Activated CD8-positive, alpha-beta memory T cell treated with anti-CD3 and anti-CD28 coated beads for 36 hours (primary cell): ENCODE data around the gene DKK3. TPM values are rescaled to one million over a fixed set of nuclear protein-coding genes. Genes with fewer than 3 reads are reported as not detected.

Source experiments
- CTCF ChIA-PET: fragments of 350-600 bp; sonication (Branson Sonifier 250); formaldehyde crosslinking; loops from one replicate; lab custom pipeline; 2021; ENCODE audit warnings: antibody characterized with exemption; lab: Charles Lee
- POLR2A ChIA-PET: fragments of 350-600 bp; sonication (Branson Sonifier 250); formaldehyde crosslinking; loops from one replicate; lab custom pipeline; 2021; ENCODE audit warnings: antibody characterized with exemption; lab: Charles Lee
- total RNA-seq, 2 experiments: library from RNA; stranded (reverse); gene quantifications; one replicate each; pipeline ENCODE4 v1.2.3, GENCODE V29; 2021

DKK3 gene
- total RNA-seq, 2 experiments from 2014 or later: 0.17 to 0.23 TPM

DNA sequence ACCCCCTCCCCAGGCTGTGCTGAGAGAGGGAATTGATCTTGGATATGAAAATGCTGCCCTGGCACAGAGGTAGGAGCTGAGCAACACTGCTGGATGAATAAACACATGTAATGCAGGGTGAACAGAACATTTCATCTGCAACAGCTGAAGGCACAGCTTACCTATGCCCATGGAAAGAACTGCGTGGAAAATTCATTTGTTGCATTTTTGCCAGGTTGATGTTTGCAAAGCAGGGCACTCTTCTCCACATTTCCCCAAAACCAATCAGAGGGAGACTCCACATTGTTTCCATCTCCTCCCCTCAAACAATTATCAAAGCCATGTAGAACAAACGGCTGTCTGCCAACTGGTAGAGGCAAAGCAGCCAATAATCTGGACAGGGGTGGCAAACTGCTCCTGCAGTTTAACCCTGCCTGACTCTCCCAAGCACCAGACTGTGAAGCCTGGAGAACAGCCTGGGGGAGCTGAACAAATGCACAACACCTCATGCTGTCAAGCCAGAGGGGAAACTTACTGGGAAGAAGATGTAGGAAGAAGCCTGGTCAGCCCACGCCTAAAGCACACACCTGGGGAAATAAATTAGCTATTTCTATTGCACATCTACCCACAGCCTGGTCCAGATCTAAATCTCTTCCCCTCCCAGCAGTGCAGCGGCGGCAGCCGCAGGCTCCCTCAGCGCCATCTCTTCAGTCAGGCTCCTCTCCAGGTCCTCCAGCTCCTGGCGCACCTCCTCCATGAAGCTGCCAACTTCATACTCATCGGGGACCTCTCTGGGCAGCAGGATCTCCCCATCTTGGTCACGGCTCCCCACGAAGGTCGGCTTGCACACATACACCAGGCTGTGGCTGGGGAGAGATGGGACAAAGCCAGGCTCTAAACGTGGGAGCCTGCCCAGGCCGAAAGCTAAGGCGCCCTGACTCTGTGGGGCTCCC is 44.3 kb downstream of the DKK3 start:
- ChIA-PET POLR2A (no interaction called here), CTCF (no interaction called here)

DNA sequence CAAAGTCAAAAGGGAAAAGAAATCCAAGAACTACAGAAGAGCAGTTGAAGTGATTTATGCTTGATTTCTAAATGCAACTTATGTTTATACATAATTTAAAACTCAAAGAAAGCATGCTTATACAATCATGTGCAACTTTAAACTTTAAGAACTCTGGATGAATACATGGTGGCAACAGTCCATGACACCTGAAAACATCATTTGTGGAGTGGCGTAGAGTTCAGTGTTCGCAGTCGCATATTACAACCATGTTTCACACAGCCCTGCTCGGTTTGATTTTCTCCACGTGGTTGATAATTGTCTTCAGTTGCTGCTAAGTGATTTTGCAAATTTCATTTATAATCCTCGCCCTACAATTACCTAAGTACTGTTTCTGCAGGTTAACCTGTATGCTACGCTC is 45.4 kb downstream of the DKK3 start:
- ChIA-PET CTCF (no interaction called here), POLR2A (no interaction called here)

DNA sequence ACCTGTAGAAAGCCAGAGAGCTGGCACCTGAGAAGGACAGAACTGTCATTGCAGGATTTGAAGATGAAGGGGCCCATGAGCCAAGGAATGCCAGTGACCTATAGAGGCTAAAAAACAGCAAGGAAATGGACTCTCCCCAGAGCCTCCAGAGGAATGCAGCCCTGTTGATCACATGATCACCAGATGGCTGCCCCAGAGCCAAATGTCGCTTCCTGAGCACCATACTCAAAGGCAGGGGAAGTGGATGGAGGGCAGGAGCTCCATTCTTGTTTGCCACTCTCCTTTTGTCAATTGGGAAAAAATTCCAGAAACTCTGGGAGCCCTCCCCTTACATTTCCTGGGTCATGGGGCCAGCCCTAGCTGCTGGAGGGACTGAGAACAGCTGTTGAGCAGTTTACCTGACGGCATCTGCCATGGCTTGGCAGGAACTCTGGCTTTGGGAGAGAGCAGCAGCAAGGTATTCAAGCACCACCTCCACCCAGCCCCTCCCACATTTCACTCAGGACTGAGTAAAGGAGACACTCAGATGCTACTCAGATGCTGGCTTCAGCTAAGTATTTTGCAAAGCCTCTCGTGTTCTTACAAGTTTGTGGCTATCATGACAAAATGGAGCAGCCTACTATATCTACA is 46.9 kb downstream of the DKK3 start:
- CTCF ChIA-PET: interaction anchor here (1.6 to 1.7 kb wide), 2 partner anchors 15 to 30 kb away, joined by 3 to 4 read pairs; no protein-coding TSS in a partner anchor
- POLR2A ChIA-PET: interaction anchor here (0.6 kb wide), 1 partner anchor 57 kb away, joined by 3 read pairs; no protein-coding TSS in a partner anchor

DNA sequence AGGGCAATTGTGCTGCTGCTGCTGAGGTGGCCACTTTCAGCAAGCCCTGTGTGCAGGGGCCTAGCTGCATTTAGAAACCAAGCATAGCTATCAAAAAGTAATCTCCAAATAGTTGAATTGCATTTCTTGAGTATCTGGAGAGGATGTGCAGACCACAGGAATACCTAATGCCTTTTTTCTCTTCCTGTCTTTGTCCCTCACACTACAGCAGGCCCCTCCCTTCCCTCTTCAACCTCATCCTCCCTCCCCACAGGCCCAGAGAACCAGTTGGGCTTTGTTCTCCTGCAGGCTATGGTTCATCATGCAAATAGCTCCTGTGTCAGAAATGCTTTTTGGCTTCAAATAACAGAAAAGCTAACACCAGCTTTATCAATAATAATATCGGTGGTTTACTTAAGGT is 47.7 kb downstream of the DKK3 start:
- CTCF ChIA-PET: interaction anchor here (1.7 kb wide), 1 partner anchor 14 kb away, joined by 4 read pairs; no protein-coding TSS in a partner anchor
- POLR2A ChIA-PET: no interaction called here

DNA sequence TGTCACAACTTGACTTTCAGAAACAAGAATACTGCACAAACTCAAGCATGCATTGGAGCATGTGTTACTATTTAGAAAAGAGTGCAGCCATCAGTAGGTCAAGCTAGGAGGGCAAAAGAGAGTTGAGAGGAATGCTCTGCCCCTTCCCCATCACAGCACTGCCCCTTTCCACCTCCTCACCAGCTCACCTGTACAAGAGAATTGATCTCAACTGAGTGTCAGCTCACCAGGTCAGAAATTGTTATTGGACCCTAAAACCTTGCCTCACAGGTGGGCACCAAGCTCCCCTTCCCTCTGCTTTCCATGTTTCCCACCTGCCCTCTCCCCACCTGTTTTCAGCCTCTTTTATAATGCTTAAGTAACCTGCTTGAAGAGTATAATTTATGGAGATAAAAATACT is 48.8 kb downstream of the DKK3 start:
- ChIA-PET POLR2A (no interaction called here), CTCF (interaction anchor here (1.2 to 1.7 kb wide), 2 partner anchors 13 to 85 kb away, joined by 3 to 4 read pairs; no protein-coding TSS in a partner anchor)

DNA sequence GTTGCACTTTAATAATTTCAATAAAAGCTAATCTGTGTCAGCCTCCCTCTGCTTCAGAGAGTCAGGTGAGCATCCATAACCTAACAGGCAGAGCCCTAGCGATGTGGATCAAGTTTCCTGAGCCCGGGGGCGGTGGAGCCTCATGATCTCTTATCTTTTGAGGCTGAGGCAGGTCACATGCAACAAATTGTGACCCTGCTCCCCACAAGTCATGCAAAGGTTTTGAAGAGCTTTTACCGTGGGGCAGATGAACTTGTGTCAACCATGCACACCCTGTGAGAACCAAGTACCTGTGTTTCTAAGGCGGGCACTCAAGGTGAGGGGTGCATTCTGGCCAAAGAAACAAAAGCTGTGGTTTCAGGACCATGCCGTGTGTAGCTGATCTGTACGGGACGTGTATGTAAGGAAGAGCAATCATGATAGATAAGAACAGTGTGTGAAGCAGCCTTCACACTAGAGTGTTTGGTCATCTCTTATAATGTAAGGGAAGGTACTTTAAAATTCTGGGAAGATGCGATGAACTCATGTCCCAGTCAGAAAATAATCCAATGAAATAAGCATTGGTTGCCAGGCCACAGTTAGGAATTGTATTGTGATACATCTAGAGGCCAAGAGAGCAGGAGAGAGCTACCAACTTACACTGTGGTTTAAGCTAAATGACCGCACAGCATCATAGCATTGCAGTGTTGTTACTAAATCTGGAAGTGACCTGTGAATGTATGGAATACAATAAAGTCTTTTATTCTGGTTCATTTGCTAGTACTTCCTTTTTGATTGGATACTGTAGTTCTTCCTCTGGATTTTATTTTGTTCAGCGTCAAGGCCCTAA is 49.8 kb downstream of the DKK3 start:
- ChIA-PET CTCF (no interaction called here), POLR2A (no interaction called here)

DNA sequence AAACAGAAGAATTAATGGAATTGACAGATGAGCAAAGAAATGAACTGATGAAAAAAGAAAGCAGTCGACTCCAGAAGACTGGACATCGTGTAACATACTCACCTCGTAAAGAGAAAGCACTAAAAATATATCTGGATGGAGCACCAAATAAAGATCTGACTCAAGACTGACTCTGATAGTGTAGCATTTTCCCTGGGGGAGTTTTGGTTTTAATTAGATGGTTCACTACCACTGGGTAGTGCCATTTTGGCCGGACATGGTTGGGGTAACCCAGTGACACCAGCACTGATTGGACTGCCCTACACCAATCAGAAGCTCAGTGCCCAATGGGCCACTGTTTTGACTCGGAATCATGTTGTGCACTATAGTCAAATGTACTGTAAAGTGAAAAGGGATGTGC is 52.4 kb downstream of the DKK3 start:
- POLR2A ChIA-PET: no interaction called here
- CTCF ChIA-PET: interaction anchor here (0.7 to 1.4 kb wide), 3 partner anchors 11 to 88 kb away, joined by 3 to 4 read pairs (median 3); no protein-coding TSS in a partner anchor

DNA sequence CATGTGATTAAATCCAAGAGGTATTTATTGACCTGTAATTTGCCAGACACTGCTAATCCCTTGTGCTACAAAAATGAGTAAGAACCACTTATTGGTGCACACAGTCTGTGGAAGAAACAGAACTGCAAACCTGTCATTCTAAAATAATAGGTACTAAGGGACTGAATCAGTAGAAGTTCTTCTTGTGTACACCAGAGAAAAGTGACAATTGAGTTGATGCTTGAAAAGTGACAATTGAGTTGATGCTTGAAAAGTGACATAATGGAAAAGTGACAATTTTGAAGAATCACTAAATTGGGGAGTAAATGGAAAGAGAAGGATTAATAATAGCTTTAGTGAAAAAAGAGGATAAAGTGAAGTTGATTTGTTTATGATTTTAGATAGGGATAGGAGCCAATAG is 56.4 kb downstream of the DKK3 start:
- ChIA-PET POLR2A (no interaction called here), CTCF (no interaction called here)

DNA sequence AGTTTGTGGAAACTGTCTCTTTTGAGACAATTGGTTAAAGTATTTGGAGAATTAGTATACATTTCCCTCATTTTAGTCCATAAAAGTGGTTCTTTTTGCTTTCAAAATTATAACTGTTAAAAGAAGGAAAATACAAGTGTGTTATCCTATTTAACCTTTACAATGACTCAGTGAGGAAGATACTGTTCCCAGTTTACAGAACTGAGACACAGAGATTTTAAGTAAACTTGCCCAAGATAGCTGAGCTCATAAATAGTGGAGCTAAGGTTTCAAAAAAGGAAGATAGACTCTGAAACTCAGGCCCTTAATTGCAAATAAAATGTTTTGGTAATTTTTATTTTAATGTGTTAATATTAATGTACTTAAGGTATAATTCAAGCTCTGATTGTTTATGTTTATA is 58.9 kb downstream of the DKK3 start:
- CTCF ChIA-PET: no interaction called here
- POLR2A ChIA-PET: no interaction called here

DNA sequence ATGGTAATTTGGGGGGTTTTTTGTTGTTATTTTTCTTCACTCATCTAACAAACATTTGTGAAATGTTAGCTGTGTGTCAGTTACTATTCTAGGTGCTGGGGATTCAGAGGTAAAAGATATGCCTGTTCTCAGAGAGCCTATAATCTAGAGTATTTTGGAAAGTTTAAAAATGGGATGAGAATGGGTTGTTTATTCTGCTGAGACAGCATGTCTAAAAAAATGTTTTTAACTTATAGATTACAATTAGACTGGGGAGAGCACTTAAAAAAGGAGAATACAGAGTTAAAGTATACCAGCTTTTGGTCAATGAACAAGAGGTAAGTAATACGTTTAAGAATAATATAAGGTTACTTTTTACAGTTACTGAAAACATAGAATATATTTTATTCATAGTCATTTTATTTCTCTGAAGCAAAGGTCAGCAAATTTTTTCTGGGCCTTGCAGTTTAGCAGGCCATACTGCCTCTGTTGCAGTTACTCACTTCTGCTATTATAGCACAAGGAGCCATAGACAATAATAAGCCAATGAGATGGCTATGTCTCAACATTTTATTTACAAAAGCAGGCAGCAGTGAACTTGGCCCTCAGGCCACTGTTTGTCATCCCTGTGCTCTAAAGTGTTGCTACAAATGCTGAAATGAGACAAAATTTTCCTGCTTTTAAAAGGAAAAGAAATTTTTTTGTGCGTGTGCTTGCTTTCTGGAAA is 60.0 kb downstream of the DKK3 start:
- ChIA-PET CTCF (interaction anchor here (1.5 kb wide), 1 partner anchor 96 kb away, joined by 4 read pairs; no protein-coding TSS in a partner anchor), POLR2A (no interaction called here)

DNA sequence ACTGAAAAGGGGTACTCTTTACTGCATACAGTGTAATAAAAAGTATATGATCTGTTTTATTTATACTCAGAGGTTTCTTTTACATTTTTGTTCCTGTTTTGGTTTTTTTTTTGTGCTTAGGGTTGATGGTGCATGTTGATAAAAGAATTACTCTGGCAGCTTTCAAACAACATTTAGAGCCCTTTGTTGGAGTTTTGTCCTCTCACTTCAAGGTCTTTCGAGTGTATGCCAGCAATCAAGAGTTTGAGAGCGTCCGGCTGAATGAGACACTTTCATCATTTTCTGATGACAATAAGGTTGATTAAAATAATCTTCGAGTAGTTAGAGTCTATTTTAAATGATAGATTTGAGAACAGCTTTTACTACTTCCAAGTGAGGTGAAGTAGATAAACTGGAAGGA is 60.6 kb downstream of the DKK3 start:
- CTCF ChIA-PET: interaction anchor here (1.5 to 1.6 kb wide), 2 partner anchors 9 to 97 kb away, joined by 3 to 4 read pairs; no protein-coding TSS in a partner anchor
- POLR2A ChIA-PET: no interaction called here

DNA sequence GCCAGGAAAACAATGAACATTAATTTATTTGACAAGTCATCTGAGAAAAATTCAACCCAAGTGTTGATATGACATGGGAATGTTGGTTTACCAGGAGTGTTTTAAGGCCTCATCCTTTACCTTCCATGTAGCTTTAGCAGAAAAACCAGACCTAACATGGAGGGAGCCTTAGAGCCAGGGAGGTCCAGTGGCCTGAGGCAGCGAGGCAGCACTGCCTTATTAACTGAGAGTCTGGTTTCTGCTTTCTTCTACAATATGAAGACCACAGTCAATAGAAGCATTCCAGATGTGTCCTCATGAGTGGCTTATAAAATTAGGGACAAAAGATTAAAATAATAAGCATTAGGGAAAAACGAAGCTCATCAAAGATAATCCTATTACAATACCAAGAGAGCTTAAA is 61.5 kb downstream of the DKK3 start:
- ChIA-PET POLR2A (no interaction called here), CTCF (interaction anchor here (1.1 to 1.6 kb wide), 3 partner anchors 8 to 15 kb away, joined by 3 to 4 read pairs (median 3); no protein-coding TSS in a partner anchor)

DNA sequence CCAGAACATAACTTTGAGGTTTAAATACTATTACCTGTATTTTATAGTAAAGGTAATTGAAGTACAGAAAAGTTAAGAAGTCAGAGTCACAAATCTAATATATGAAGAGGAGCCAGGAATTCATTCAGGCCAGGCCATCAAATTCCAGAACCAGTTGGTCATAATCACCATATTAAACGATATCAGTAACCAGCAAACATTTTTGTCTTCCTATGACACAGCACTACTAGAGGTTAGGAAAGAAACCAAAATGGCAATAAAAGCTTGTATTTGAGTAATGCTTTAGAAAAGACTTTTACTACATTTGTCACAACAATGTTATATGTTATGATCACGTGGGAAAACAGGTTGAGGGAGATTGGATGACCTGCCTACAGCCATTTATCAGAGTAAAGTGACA is 62.2 kb downstream of the DKK3 start:
- ChIA-PET CTCF (interaction anchor here (1.1 to 1.6 kb wide), 4 partner anchors 8 to 98 kb away, joined by 3 to 4 read pairs (median 4); no protein-coding TSS in a partner anchor), POLR2A (no interaction called here)

DNA sequence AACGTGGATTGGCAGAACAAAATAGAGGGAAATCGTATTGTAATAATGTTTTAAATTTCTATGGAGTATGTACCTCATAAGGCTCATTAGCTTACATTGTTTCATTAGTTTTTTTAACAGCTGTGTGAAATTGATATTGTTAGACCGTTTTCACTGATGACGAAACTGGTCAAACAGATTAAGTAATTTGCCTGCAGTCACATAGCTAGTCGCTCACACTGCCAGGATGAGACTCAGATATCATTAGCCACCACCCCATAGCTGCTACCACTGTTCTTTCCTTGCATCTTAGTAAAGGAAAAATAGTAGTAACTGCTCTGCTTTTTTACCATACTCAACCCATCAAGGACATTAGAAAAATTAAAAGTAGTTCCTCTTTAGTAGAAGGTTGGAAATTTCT is 64.0 kb downstream of the DKK3 start:
- POLR2A ChIA-PET: no interaction called here
- CTCF ChIA-PET: no interaction called here

DNA sequence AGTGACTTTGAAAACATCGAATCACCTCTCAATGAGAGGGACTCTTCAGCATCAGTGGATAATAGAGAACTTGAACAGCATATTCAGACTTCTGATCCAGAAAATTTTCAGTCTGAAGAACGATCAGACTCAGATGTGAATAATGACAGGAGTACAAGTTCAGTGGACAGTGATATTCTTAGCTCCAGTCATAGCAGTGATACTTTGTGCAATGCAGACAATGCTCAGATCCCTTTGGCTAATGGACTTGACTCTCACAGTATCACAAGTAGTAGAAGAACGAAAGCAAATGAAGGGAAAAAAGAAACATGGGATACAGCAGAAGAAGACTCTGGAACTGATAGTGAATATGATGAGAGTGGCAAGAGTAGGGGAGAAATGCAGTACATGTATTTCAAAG is 65.8 kb downstream of the DKK3 start:
- POLR2A ChIA-PET: no interaction called here
- CTCF ChIA-PET: no interaction called here

DNA sequence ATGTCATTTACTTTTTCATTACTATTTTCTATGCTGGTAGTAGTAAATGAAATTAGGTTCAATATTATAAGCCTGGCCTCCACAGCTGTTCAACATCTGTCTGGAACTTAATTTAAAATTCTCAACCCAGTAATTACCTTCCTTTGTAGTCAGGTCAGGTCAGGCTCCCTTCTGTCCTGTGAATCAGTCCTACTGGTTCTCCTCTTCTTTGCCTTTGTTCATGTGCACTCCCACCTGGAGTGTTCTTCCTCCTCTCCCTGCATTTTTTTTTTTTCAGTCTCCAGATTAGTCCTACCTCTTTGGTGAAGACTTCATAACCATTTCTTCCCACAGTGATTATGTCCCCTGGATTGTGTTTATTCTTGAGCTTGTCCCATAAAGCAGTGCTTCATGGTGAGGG is 67.9 kb downstream of the DKK3 start:
- ChIA-PET POLR2A (no interaction called here), CTCF (no interaction called here)

DNA sequence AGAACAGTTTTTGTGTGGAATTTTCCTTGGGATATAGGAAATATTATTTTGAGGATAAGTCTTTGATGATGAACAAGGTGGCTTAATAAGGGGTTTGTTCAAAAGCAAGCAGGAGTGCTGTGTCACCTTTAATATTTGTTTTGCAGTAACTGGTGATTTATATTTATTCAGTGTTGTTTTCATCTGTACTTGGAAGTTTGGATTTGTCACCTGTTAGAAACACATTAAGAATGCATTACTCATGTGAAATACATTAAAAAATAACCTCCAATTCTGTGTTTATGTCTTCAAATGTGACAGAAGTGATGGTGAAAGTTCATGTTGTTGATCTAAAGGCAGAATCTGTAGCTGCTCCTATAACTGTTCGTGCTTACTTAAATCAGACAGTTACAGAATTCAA is 70.5 kb downstream of the DKK3 start:
- CTCF ChIA-PET: interaction anchor here (1.0 kb wide), 1 partner anchor 9 kb away, joined by 3 read pairs; no protein-coding TSS in a partner anchor
- POLR2A ChIA-PET: no interaction called here

DNA sequence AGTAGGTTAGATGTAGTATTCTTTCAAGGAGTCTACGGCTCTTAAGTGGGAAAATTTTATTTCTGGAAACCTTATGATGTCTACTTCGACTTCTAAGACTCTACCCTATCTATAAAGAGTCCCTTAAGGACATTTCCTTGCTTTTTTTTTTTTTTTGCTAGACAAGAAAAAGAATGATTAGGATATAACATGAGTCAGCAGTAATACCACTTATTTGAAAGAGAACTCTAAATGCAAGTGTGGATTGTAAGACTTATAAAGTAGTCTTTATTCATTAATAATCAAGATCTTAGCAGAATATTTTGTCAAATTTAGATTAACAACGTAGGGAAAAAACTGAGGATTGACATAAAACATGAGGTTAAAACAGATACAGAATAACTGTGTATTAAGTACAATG is 71.0 kb downstream of the DKK3 start:
- ChIA-PET CTCF (no interaction called here), POLR2A (no interaction called here)

DNA sequence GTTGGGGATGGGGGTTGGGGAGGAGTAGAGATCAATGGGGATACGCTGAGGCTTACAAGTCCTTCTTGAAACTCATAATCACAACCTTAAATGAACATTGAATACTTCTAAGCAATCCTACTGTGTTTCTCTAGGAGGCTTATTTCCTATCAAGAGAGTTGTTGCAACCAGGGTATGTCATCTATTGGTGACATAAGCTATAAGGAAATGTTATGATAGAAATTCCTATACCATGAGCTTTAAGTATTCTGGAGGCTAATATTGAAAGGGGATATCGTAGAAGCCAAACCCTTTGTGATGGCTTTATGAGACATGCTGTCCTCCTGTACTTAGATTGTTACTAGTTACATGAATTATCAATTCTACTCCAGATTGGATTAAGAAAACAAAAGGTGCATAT is 72.9 kb downstream of the DKK3 start:
- POLR2A ChIA-PET: no interaction called here
- CTCF ChIA-PET: no interaction called here
